IMR-90 (cell line): Measurements from ENCODE around the gene CLHC1. TPM values are rescaled to one million over a fixed set of nuclear protein-coding genes. Genes with fewer than 3 reads are reported as not detected.

ENCODE experiments used
- ATAC-seq: fragments of 200-7000 bp; cut with Tn5 transposase; 2 replicates; pipeline ENCODE4 v1.9.1; 2020; ENCODE audit warnings: low read depth, mild to moderate bottlenecking, moderate library complexity
- BruUV-seq: library from RNA; stranded (reverse); fragments of 400-500 nt; replicated peaks from 2 replicates; lab custom pipeline; 2021; lab: Mats Ljungman, UMichigan
- CTCF ChIA-PET: fragments of 300-600 bp; formaldehyde crosslinking; extraction: SDS; loops from one replicate; lab custom pipeline; 2021; ENCODE audit warnings: antibody characterized with exemption; lab: Yijun Ruan, JAX
- POLR2A ChIA-PET: fragments of 300-600 bp; sonication (Branson Sonifier 250); formaldehyde crosslinking; loops from one replicate; lab custom pipeline; 2022; ENCODE audit warnings: antibody characterized with exemption; ENCODE audit not compliant: unreplicated experiment; lab: Charles Lee
- DNase-seq: peaks from one replicate; pipeline ENCODE4 v3.0.0; 2013
- H2AFZ ChIP-seq: replicated peaks from 2 replicates; pipeline ENCODE3; 2013; ENCODE audit warnings: low read length, mild to moderate bottlenecking; ENCODE audit not compliant: poor library complexity
- H2AK5ac ChIP-seq: 2 replicates; pipeline ENCODE4 v1.6.1; 2013; ENCODE audit warnings: low read depth, low read length, inconsistent platforms
- H2AK9ac ChIP-seq: replicated peaks from 2 replicates; pipeline ENCODE3; 2013; ENCODE audit warnings: mild to moderate bottlenecking, low read depth, low read length, moderate library complexity; ENCODE audit not compliant: poor library complexity
- H2BK120ac ChIP-seq: 2 replicates; pipeline ENCODE4 v1.6.1; 2013; ENCODE audit warnings: low read depth, low read length, inconsistent platforms
- H2BK15ac ChIP-seq: 3 replicates; pipeline ENCODE4 v1.6.1; 2013; ENCODE audit warnings: low read depth, low read length, inconsistent platforms
- H2BK20ac ChIP-seq: 2 replicates; pipeline ENCODE4 v1.6.1; 2013; ENCODE audit warnings: low read depth, mild to moderate bottlenecking, inconsistent platforms, low read length, moderate library complexity
- H2BK5ac ChIP-seq: 2 replicates; pipeline ENCODE4 v1.6.1; 2013; ENCODE audit warnings: mild to moderate bottlenecking, low read depth, low read length, inconsistent platforms; ENCODE audit not compliant: poor library complexity, severe bottlenecking
- H3K14ac ChIP-seq: replicated peaks from 2 replicates; pipeline ENCODE4 v1.6.1; 2013; ENCODE audit warnings: low read depth, low read length, inconsistent platforms
- H3K18ac ChIP-seq: 2 replicates; pipeline ENCODE4 v1.6.1; 2013; ENCODE audit warnings: low read depth, low read length, control low read depth
- H3K23ac ChIP-seq: 2 replicates; pipeline ENCODE4 v1.6.1; 2013; ENCODE audit warnings: low read depth, low read length, inconsistent platforms
- H3K27ac ChIP-seq: 2 replicates; pipeline ENCODE4 v1.5.1; 2013; ENCODE audit warnings: mild to moderate bottlenecking, control low read depth, low read length; ENCODE audit not compliant: insufficient read depth
- H3K27me3 ChIP-seq: 2 replicates; pipeline ENCODE4 v1.6.1; 2013; ENCODE audit warnings: low read length; ENCODE audit not compliant: control insufficient read depth, insufficient read depth
- H3K36me3 ChIP-seq: 2 replicates; pipeline ENCODE4 v1.6.1; 2013; ENCODE audit warnings: low read length, mixed read lengths; ENCODE audit not compliant: control insufficient read depth, insufficient read depth
- H3K4ac ChIP-seq: 2 replicates; pipeline ENCODE4 v1.6.1; 2013; ENCODE audit warnings: low read depth, low read length, inconsistent platforms
- H3K4me1 ChIP-seq: 2 replicates; pipeline ENCODE4 v1.6.1; 2013; ENCODE audit warnings: low read length, mixed read lengths; ENCODE audit not compliant: control insufficient read depth, insufficient read depth
- H3K4me2 ChIP-seq: 2 replicates; pipeline ENCODE4 v1.6.1; 2013; ENCODE audit warnings: low read depth, mild to moderate bottlenecking, control low read depth, low read length, moderate library complexity
- H3K4me3 ChIP-seq: 2 replicates; pipeline ENCODE4 v1.5.1; 2013; ENCODE audit warnings: low read depth, mild to moderate bottlenecking, control low read depth, low read length, moderate library complexity; ENCODE audit not compliant: insufficient read depth
- H3K56ac ChIP-seq: 2 replicates; pipeline ENCODE4 v1.6.1; 2013; ENCODE audit warnings: low read length, inconsistent platforms; ENCODE audit not compliant: insufficient read depth; ENCODE audit errors: extremely low read depth
- H3K79me1 ChIP-seq, 2 experiments: 2 replicates each; pipeline ENCODE4 v1.6.1; 2013; ENCODE audit warnings: low read length in 2 of 2, inconsistent platforms in 1 of 2, low read depth in 1 of 2
- H3K9ac ChIP-seq: 2 replicates; pipeline ENCODE4 v1.6.1; 2013; ENCODE audit warnings: low read depth, low read length, control low read depth
- H3K9me1 ChIP-seq: 2 replicates; pipeline ENCODE4 v1.6.1; 2013; ENCODE audit warnings: low read length, inconsistent platforms; ENCODE audit not compliant: insufficient read depth
- H3K9me3 ChIP-seq: 2 replicates; pipeline ENCODE4 v1.6.1; 2013; ENCODE audit warnings: low read length; ENCODE audit not compliant: control insufficient read depth, insufficient read depth
- H4K20me1 ChIP-seq: 2 replicates; pipeline ENCODE4 v1.6.1; 2013; ENCODE audit warnings: low read length, inconsistent platforms; ENCODE audit not compliant: insufficient read depth
- H4K5ac ChIP-seq: 2 replicates; pipeline ENCODE4 v1.6.1; 2013; ENCODE audit warnings: mild to moderate bottlenecking, low read depth, low read length, control low read depth
- H4K8ac ChIP-seq, 2 experiments: 2 replicates each; pipeline ENCODE4 v1.6.1; 2013; ENCODE audit warnings: low read depth in 2 of 2, low read length in 2 of 2, control low read depth in 1 of 2, inconsistent platforms in 1 of 2
- H4K91ac ChIP-seq: 2 replicates; pipeline ENCODE4 v1.6.1; 2013; ENCODE audit warnings: low read depth, low read length, inconsistent platforms; ENCODE audit not compliant: insufficient read depth
- NFE2L2 ChIP-seq: fragments of 150-350 bp; IDR thresholded peaks from 2 replicates; pipeline ENCODE4 v1.6.1; 2016; ENCODE audit warnings: low read depth, mild to moderate bottlenecking, low read length
- WGBS, 2 experiments: methylation state at CpG; one replicate each; pipeline versions ENCODE4 v1.1.5 to v1.1.7; 2013; ENCODE audit warnings: missing lambda C conversion rate in 2 of 2; ENCODE audit not compliant: insufficient read length in 1 of 2; ENCODE audit errors: extremely low coverage in 2 of 2; 5-methylcytosine and 5-hydroxymethylcytosine counted together
- dilution Hi-C: fragments of 300-500 bp; cut with HindIII; formaldehyde crosslinking; loops from one replicate; pipeline ENCODE4 v1.14.3; 2018; ENCODE audit warnings: low sequenced_read_pairs; ENCODE audit not compliant: unreplicated experiment
- in situ Hi-C: fragments of 300-500 bp; cut with MboI; formaldehyde crosslinking; loops from 3 replicates; pipeline ENCODE4 v1.14.3; 2019; ENCODE audit warnings: low sequenced_read_pairs, inconsistent platforms, mixed read lengths
- intact Hi-C: fragments of 100-400 bp; cut with micrococcal nuclease; formaldehyde crosslinking; loops from 2 replicates; pipeline ENCODE4 v1.10.0; 2022
- polyA plus RNA-seq, 3 experiments: library from polyadenylated mRNA; depleted of rRNA; stranded (reverse); fragments of >200 nt; gene quantifications; 2 replicates each; pipeline ENCODE4 v1.2.3, GENCODE V29; 2012; ENCODE audit warnings: low replicate concordance in 1 of 3
- total RNA-seq: library from RNA; depleted of rRNA; stranded (reverse); fragments of >200 nt; gene quantifications from 2 replicates; pipeline ENCODE4 v1.2.3, GENCODE V29; 2012
- TF ChIP-seq, protein P1 (sequence below): fragments of 150-350 bp; IDR thresholded peaks from 2 replicates; pipeline ENCODE4 v1.6.1; 2017; ENCODE audit warnings: mild to moderate bottlenecking, antibody characterized with exemption, low read length, low read depth

Gene CLHC1
- total and polyA plus RNA-seq, 2 of the 4 experiments (the other 2 are of a cell fraction) = 2.3 to 5.3 TPM

DNA sequence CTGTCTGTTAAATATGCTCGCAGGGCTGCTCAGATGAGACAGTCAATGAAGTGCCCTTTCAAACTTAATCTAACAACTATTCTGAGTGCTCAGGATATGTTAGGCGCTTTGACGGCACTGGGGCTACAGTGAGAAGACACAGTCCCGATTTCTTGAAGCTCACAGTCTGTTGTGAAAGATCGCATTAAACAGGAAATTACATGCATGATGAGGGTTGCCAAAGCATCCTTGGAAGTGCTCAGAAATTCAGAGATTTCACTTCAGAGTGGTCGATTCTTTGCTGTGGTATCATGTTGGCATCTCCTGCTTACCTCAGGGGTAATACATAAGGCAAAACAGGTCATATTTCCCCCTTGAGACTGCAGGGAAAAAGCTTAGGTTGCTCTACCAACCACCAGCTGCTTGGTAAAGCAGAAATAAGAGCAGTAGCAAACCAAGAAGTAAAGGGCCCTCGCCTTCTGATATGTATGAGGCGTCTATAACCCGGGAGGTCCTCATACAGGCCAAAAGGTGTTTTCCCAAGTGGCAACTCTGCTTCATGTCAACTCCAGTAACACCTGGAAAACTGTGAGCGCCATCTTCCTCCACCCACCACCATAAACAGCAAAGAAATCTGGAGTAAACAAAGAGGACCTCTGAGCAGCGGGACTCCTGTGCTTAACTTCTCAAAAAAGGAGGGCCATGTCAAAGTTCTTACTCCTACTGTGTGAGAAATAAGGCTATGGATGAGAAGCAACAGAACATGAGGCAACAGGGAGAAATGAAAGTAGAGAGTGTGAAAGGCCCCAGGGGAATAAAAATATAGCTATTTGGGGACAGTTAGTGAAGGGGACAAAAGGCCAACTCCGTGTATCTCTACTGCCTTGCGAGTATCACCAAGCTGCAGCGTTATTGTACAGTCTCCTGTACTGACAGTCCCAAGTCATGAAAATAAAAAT lies 79.3 kb downstream of the CLHC1 start:
- Histone ChIP-seq H3K4ac (peak overlapping the region; percentile 5), H3K14ac (peak overlapping the region; percentile 8), H4K5ac (no peak overlapping the region), H2BK120ac (peak overlapping the region; percentile 64), H3K27me3 (no peaks in the 10 kb centered on the region), H2AK5ac (peak overlapping the region; percentile 37; the same call in 1 of the 2 replicates), H3K23ac (peak overlapping the region; percentile 13), H3K27ac (no peak overlapping the region), H4K20me1 (peaks cover 3% of the 10 kb centered on the region; the same call in 1 of the 2 replicates), H4K91ac (peak overlapping the region; percentile 40), H2BK5ac (no peak overlapping the region), H3K56ac (no peak overlapping the region), H3K9ac (no peak overlapping the region), H3K4me2 (no peak overlapping the region), H3K4me3 (no peak overlapping the region), H3K4me1 (peaks cover 53% of the 10 kb centered on the region), H3K18ac (peak overlapping the region; percentile 43), H2AK9ac (peak overlapping the region; percentile 12), H2BK15ac (peak overlapping the region; percentile 31; the same call in 2 of the 3 replicates), H2AFZ (no peak overlapping the region), H2BK20ac (peak overlapping the region; percentile 72), H3K36me3 (no peaks in the 10 kb centered on the region), H4K8ac (peak overlapping the region in 1 of 2 experiments; percentile 39; a peak in 1 of 4 replicates), H3K79me1 (peaks cover 11 to 45% of the 10 kb centered on the region in 2 experiments; a peak in 2 of 4 replicates), H3K9me1 (peaks cover 46% of the 10 kb centered on the region), H3K9me3 (no peaks in the 10 kb centered on the region)
- ATAC-seq (no peak), DNase-seq (no peak)
- BruUV-seq = no TSS peak
- WGBS, 2 experiments = 100% methylated on average over 1 of the region's 14 CpGs; no CpG with 5 or more reads in 1 of the 2 experiments
- no peak for TF ChIP-seq NFE2L2
- TF ChIP-seq, protein P1, sequence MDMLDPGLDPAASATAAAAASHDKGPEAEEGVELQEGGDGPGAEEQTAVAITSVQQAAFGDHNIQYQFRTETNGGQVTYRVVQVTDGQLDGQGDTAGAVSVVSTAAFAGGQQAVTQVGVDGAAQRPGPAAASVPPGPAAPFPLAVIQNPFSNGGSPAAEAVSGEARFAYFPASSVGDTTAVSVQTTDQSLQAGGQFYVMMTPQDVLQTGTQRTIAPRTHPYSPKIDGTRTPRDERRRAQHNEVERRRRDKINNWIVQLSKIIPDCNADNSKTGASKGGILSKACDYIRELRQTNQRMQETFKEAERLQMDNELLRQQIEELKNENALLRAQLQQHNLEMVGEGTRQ = no peak
- intact Hi-C loops = no loop called here
- in situ Hi-C loops = no loop called here
- POLR2A ChIA-PET = interaction anchor here (0.6 kb wide), 1 partner anchor 52 kb away, joined by 6 read pairs; no protein-coding TSS in a partner anchor
- CTCF ChIA-PET = no interaction called here
- dilution Hi-C loops = loop anchor here (25.0 kb wide), 1 partner anchor 140 kb away; no protein-coding TSS in a partner anchor
